ENCODE results near the gene ZNF473. TPM values are rescaled to one million over a fixed set of nuclear protein-coding genes. Genes with fewer than 3 reads are reported as not detected.
A peak's percentile ranks its signal among the peaks of the same experiment; 100 is the strongest.

ZNF473 gene
- total RNA-seq, 2 experiments from 2014 or later = 16.9 to 23.1 TPM

GRCh38 chr19:50046649-50047503 lies 21.1 kb downstream of the ZNF473 start:
- H3K9me3 ChIP-seq (ENCODE audit: low read length) = no peaks in the 10 kb centered on the region
- BruUV-seq (replicated peaks) = no TSS peak
- H3K4me2 ChIP-seq (ENCODE audit: low read length) = no peak overlapping the region
- H3K27ac ChIP-seq (ENCODE audit: low read depth, low read length, poor library complexity, severe bottlenecking) = no peak overlapping the region
- no peaks in the 10 kb centered on the region for H3K9me2 ChIP-seq (ENCODE audit: insufficient read depth, low read length)
- peak; percentile 74 for DNase-seq (ENCODE audit: low spot score)
- no peaks in the 10 kb centered on the region for H3K79me2 ChIP-seq (ENCODE audit: insufficient read depth, low read depth, low read length)
- H3K4me1 ChIP-seq (ENCODE audit: insufficient read depth, low read length, poor library complexity, severe bottlenecking) = peaks cover 5% of the 10 kb centered on the region
- H3K4me3 ChIP-seq (ENCODE audit: low read depth, low read length, poor library complexity, severe bottlenecking) = no peak overlapping the region
- peak; percentile 96 for TF ChIP-seq CTCF (conservative IDR thresholded peaks at IDR 0.05; ENCODE audit: low read length)
- TF ChIP-seq EZH2phosphoT487 (IDR thresholded peaks at IDR 0.05; ENCODE audit: borderline replicate concordance, low read depth, low read length) = no peak
- H4K20me1 ChIP-seq (ENCODE audit: insufficient read depth, low read length) = no peaks in the 10 kb centered on the region
- intact Hi-C loops (cut with micrococcal nuclease; ENCODE audit: unreplicated experiment) = no loop called here
- ChIA-PET POLR2A (no interaction called here), CTCF (ENCODE audit: unreplicated experiment) (no interaction called here)
- H2AFZ ChIP-seq (ENCODE audit: low read length) = no peak overlapping the region
- H3K36me3 ChIP-seq (ENCODE audit: insufficient read depth, low read length) = peaks cover 70% of the 10 kb centered on the region

- ChIA-PET POLR2A (no interaction called here), CTCF (ENCODE audit: unreplicated experiment) (no interaction called here)
- Histone ChIP-seq H2AFZ (ENCODE audit: low read length) (no peak overlapping the region), H3K4me2 (ENCODE audit: low read length) (no peak overlapping the region), H3K4me3 (ENCODE audit: low read depth, low read length, poor library complexity, severe bottlenecking) (no peak overlapping the region), H3K9me3 (ENCODE audit: low read length) (no peaks in the 10 kb centered on the region), H3K27ac (ENCODE audit: low read depth, low read length, poor library complexity, severe bottlenecking) (no peak overlapping the region), H3K79me2 (ENCODE audit: insufficient read depth, low read depth, low read length) (no peaks in the 10 kb centered on the region), H3K36me3 (ENCODE audit: insufficient read depth, low read length) (peaks cover 62% of the 10 kb centered on the region), H4K20me1 (ENCODE audit: insufficient read depth, low read length) (no peaks in the 10 kb centered on the region), H3K4me1 (ENCODE audit: insufficient read depth, low read length, poor library complexity, severe bottlenecking) (peaks cover 5% of the 10 kb centered on the region), H3K9me2 (ENCODE audit: insufficient read depth, low read length) (no peaks in the 10 kb centered on the region)
- intact Hi-C loops (cut with micrococcal nuclease; ENCODE audit: unreplicated experiment) = no loop called here
- BruUV-seq (replicated peaks) = no TSS peak
- no peak for DNase-seq (ENCODE audit: low spot score)
- TF ChIP-seq EZH2phosphoT487 (IDR thresholded peaks at IDR 0.05; ENCODE audit: borderline replicate concordance, low read depth, low read length) = no peak
- no peak for TF ChIP-seq CTCF (conservative IDR thresholded peaks at IDR 0.05; ENCODE audit: low read length)
Observed at GRCh38 chr19:50047671-50048070, 21.9 kb downstream of the ZNF473 start.
